Stimulated activated CD8-positive, alpha-beta memory T cell treated with anti-CD3 and anti-CD28 coated beads, Interleukin-4, amount 100 ng/mL, for 4 hours (primary cell): Measurements from ENCODE around the gene LIN28A.

ENCODE experiments used
- DNase-seq, 2 donors: peaks; one replicate each; pipeline ENCODE4 v3.0.0-alpha.2; 2020; ENCODE audit warnings: low read depth in 2 of 2, low spot score in 1 of 2

LIN28A gene

DNA sequence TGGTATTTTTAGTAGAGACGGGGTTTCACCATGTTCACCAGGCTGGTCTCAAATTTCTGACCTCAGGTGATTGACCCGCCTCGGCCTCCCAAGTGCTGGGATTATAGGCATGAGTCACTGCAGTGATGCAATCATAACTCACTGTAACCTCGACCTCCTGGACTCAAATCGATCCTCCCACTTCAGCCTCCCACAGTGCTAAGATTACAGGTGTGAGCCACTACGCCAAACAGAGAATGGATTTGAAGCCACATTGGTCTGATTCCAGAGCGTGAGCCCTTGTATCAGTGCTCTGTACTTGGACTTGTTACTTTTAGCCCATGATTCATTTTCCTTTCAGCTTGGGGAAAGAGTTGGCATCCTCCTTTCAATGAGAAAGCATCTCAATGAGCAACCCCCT lies 23.2 kb upstream of the LIN28A start:
- DNase-seq: no peak

DNA sequence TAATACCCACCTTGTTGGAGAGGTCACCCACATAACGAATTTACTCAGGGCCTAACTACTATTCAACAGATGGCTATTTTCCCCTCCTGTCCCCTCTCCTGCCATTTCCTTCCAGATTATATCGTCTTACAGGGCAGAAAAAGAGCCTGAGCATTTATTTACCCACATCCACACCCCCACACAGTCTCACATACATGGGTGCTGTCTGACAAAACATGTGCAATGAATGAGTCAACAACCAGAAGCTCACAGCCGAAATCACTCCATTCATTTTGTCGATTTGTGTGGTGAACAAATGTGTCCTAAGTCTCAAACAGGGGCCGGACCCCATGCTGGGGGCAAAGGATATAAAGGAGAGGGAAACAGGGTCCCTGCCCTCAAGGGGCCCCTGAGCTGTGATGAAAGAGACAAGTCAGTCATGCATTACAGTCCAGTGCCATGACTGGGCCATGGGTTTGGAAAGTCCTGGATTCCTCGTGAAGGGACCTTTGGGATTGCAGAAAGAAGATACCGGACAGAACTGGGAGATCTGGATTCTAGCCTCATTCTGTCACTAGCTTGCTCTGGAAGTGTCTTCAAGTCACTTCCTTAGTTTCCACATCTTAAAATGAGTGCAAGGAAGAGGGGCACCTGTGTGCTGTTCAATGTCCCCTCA lies 21.7 kb upstream of the LIN28A start:
- no peak for DNase-seq

DNA sequence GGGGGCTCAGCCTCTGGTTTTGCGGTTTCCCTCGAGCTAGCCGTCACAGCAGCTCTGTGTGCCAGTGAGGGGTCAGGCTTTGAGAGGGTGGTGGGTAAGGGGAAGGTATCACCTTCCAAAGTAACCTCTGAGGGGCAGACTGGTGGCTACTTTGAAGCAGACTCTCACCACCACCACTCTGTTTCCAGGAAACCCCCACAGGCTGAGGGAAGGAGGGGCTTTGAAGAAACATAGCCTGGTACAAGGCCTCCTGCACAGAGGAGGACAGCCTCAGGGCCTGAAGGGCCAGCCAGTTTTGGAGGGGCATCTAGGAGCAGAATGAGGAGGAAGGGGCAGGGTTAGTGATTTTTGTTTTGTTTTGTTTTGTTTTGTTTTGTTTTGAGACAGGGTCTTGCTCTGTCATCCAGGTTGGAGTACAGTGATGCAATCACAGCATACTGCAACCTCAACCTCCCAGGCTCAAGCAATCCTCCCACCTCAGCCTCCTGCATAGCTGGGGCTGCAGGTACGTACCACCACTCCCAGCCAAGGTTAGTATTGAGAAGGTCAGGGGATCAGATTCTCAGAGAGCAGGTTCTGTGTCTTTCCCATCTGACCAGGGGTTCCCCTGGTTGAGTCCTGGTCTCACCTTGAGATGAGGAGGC lies 20.9 kb upstream of the LIN28A start:
- no peak for DNase-seq

DNA sequence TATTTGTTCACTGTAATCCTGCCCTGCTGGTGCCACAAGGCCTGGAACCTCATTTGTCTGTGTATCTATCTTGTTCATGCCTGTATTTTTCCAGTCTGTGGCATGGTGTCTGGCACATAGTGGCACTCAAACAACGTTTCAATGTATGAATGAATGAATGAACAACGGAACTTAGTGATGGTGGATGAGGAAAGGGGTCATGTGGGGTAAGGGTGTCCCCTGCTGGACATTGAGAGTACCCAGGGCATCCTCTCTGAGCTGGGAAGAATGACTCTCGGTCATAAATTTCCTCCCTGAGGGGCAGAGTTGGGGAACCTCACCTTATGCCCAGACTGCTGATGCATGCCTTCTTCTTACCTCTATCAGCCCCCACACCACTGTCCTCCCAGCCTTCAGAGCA lies 19.2 kb upstream of the LIN28A start:
- DNase-seq: peak in 1 of 2 donors; percentile 11

DNA sequence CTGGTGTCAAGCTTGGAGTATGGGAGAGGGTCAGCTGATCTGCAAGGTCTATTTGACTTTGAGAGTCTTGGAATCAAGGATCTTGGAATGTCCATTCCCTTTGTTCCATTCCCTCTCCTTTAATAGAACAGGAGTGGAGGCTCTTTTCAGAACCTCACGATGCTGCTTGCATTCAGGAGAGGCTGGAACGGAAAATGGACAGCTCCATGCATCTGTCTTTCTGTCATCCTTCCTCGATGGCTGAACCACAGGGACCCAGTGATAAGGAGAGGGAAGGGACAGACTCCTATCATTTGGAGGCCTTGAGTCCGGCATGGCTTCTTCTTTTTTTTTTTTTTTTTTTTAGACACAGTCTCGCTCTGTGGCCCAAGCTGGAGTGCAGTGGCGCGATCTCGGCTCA lies 14.9 kb upstream of the LIN28A start:
- DNase-seq: no peak

DNA sequence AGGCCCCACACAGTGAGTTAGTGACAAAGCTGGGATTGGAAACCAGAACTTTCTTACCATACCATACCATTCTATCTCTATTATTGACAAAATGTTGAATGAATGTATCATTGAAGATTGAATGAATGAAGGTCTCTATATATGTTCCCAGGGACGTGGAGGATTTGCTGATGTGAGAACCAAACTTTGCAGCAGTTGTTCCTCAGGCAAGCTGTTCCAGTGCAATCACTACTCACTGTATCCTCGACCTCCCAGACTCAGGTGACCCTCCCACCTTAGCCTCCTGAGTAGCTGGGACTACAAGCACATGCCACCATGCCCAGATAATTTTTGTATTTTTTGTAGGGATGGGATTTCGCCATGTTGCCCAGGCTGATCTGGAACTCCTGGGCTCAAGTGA lies 11.6 kb upstream of the LIN28A start:
- DNase-seq: no peak

DNA sequence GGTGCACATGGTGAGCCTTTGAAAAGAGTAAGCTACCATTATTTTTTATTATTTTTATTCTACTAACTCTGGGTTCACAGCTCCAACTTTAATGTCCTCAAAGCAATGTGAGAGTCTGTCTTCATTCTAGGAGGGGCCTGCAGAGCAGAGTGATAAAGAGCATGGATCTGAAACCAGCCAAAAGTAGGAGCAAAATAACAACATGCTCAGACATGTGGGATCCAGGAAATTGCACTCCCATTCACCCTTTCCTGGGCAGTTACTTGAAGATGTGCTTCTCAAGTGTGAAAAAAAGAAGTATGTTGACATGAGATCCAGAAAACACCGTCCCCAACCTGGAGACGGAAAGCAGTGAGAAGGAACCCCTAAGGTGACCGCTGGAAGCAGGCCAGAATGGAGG lies 8.7 kb upstream of the LIN28A start:
- DNase-seq: no peak

DNA sequence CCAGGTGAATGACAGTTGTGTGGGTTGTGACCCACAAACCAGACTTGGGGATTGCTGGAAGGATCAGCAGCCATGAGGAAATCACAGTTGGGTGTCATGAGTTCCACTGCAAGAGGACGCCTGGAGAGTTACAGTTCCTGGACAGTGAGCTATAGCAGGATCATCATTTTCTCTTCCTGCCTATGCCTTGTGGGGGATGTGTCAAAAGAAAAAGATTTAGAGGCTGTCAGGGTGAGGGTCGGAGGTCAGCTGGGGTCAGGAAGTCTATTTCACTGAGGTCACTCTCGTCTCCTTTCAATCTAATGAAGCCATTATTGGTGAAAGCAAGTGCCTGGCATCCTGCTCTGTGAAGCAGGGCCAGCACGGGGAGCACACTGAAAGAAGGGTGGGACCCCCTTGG lies 7.0 kb upstream of the LIN28A start:
- DNase-seq: no peak

DNA sequence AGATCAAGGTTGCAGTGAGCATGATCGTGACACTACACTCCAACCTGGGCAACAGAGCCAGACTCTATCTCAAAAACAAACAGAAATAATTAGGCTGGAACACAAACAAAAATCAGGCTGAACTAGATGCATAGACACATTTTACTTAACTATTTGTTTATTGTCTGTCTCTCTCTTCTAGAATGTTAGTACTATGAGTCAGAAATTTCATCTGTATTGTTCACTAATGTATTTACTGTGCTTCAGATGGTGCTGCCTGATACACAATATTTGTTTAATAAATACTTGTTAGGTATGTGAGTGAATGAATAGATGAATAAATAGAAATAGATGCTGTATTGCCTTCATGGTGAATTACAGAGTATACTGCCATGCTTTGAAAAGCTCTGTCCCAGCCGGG lies 6.0 kb upstream of the LIN28A start:
- no peak for DNase-seq

DNA sequence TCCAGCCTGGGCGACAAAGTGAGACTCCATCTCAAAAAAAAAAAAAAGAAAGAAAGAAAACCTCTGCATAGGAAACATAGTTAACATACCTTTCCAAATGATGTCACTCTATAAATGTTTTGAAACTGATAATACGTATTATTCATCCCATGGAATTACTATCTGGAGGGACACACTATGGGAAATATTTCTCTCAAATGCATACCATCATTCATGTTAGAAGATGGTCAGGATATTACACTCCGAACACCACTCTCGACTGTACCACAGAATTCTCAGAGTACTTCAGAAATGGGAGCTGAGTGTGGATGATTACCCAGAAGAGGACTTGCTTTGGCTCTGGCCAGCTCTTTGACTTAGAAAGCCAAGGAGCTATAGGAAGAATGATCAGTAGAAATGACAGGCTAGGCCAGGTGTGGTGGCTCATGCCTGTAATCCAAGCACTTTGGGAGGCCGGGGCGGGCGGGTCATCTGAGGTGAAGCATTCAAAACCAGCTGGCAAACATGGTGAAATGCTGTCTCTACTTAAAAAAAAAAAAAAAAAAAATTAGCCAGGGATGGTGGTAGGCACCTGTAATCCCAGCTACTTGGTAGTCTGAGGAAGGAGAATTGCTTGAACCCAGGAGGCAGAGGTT lies 5.2 kb upstream of the LIN28A start:
- DNase-seq: no peak

DNA sequence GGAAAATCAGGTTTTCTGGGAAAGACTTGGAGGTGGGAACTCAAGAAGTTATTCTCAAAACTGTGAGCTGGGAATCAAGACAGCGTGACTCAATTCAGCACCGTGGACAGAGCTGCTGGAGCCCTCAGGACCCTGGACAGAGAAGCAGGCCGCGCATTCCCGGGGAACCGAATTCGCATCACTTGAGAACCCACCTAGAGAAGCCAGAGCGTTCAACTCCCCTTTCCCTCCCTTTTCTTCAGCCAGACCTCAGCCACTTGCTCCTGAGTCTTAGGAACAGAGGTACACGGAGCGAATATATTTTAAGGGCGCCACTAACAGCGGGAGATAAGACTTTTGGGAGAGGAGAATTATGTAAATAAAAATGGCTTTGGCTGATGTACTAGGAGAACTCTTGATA lies 2.0 kb upstream of the LIN28A start:
- DNase-seq: peak; percentile 50 to 70

DNA sequence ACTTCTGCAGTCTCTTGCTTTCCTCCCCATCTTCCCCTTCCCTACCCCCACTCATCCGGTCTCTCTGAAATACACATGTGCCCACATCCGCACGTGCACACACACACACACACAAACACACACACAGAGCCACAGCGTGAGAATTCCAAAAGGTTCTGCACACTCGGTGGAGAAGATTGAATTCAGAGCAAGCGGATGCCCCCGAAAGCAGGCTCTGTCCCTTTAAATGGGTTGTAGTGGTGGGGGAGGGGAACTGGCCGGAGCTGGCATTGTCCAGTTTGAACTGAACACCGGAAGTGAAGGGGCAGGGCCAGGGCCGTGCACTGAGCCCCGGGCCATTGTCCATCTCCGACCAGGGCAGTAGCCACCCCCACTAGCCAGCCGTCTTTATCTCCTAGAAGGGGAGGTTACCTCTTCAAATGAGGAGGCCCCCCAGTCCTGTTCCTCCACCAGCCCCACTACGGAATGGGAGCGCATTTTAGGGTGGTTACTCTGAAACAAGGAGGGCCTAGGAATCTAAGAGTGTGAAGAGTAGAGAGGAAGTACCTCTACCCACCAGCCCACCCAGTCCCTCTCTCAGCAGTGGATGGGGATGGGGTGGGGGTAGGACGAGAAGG lies 1.3 kb upstream of the LIN28A start:
- DNase-seq: no peak

DNA sequence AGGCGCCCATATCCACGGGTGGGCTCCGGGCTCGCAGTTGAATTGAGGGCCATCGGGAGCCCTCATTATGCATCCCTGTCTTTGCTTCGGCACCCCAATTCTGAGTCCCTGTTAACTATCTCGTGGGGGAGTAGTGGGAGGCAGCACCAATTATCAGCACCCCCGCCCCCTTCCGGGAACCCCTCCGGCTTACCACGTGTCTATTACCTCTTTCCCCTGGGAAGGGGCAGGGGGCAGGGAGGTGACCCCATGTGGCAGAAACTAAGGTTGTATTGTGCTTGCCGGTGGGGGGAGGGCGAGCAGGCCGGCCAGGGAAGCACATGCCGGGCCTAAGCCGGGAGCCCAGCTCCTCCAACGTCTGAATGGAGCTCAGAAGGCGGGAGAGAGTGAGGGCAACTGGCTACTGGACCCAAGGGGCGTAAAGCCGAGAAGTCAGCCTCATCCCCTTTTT lies 1.0 kb downstream of the LIN28A start:
- no peak for DNase-seq

DNA sequence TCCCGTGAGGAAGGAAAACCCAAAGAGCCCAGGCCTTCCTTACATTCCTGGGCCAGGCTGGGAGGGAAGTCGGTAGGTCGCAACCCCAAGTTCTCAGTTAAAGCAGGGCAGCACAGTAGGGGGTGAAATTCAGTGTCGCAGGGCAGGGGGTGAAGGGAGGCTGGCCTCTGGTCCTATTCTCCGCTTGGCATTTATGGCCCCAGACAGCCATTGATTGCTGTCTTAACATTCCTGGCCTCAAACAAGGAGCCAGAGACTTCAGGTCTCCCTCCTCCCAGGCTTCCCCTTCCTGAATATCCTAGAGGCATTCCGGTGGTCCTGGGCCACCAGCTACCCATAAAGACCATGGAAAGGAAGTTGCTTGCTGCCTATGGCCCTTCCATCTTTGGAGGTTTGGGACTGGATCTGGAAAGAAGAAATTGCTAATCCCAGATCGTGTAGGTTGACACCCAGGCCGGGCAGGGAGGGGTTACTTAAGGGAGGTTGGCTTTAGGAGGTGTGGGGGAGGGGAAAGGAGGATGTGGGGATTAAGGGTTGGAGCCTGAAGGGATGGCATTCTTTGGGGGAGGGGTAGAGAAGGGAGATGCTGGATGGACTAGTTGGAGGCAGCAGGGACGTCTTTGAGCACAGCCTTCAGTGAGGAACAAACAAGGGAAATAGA lies 1.7 kb downstream of the LIN28A start:
- no peak for DNase-seq

DNA sequence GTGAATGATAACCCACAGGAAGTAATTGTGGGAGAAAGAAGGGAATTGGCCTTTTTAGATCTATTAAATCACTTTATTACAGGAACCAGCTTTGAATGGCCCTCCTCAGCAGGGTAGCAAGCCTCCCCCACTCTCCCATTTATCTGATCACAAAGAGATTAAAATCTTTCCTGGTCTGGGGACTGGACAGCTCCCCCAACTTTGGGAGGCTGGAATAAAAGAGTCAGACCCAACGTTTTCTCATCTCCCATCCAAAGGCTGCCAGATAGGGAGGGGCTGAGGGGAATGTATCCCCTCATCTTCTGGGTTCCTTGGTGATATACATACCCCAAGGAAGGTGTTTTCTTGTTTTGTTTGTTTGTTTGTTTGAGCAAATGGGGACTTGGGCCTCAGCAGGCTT lies 2.4 kb downstream of the LIN28A start:
- DNase-seq: no peak

DNA sequence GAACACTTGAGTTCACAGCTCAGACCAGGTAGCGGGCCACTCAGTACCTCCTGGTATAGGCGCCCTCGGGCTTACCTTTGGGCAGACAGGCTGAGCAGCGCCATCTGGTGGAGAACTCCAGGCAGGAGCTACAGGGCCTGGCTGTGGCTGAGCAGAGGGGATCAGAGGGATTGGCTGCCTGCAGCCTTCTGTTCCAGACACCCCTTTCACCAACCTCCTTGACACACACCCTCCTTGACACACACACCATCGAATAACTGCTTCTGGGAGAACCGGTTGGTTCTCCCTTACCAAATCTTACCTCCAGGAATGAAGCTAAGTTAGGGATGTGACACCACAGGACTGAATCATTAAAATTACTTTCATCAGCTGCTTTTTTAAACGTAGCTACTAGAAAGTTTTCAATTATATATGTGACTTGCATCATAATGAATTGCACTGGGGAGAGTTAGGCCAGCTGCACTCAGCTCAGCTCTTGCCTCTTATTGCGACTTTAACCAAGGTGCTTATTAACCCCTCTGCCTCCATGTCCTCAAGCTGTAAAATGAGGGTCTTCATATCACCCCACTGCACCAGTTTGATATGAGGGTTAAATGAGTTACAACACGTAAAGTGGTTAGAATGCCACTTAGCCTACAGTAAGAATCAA lies 6.6 kb downstream of the LIN28A start:
- peak; percentile 61 to 80 for DNase-seq

DNA sequence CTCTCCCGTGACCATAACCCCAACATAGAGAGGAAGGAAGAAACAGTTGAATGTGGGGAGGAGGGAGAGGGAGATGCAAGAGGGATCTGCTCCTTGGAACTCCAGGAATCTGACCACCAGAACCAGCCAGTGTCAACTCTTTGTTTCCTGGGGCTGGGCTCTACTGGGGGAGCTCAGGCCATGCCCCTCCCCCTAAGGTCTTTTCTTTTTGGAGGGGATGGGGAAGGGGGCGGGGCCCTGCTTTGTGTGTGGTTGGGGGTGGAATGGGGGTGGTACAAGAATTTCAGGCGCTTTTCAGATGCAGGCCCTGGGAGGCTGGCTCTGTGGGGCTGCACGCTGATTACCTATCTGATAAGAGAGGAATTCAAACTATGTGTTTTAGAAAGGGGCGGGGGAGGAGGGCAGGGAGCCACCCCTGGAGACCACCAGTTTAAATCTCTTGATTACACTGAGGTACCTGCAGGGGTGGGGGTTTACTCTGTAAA lies 8.3 kb downstream of the LIN28A start:
- no peak for DNase-seq

DNA sequence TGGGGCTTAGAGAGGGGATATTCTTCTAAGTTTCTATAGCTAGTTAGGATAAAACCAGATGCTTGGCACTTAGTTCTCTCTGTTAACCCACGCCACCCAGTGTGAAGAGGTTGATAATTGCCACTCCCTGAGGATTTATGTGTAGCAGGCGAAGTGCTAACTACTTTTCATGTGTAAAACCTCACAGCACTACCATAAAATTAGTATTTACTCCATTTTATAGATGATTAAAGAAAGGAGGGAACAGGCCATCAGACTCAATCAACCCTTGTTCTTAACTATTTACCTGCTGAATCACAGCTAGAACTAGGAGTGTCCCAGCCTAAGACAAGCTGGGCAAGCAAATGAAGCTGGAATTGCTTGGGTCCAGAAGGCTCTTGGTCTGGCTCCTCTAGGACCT lies 8.9 kb downstream of the LIN28A start:
- no peak for DNase-seq

DNA sequence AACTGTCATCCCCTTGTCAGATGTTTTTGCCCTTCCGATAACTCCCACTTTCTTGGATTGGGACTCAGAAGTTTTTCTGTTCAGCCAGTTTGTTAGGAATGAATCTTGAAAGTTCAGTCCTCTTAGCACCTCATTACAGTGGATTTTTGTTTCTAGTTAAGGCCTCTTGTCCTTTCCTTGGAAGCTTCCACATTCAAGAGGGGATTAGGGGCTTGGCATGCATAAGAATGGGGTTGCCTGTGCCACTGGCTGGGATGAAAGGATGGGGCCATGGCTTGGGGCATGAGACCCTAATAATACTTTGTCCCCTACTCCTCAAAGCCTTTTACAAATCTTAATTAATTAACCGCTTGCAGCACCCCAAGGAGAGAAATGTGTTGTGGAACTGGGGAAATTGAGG lies 19.1 kb downstream of the LIN28A start:
- DNase-seq: no peak

DNA sequence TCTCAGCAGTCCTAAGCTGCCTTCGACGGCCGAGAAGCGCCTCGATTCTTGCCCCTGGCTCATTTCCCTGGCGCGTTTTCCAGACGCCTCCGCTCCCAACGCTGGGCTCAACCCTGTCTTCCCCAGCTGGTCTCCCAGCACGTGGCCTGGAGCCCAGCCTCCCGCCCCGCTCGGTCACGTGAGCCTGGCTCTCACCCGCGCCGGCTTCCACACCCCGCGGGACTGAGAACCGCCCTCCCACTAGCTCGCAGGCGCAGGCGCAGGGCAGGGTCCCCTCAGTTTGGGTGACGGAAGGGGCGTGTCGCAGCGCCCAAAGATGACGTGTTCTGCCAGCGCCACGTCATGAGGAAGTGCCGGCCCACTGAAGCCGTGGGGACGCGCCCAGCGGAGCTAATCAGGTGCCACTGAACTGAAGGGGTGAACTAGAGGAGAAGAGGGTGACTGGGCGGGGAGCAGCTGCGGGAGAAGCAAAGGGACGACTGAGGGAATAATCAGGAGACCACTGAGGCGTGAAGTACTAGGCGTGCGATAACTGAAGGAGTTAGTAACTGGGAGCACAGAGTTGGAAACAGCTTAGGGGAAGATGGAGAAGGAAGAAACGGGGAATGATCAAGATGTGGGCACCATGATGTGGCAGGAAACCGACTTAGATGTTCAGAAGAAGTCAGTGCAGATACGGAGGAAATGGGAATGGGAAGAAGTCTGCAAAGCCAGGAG lies 21.5 kb downstream of the LIN28A start, which contains the start of gene DHDDS:
Gene DHDDS (plus strand): TSS at position 343 of the 717 bp plus-strand sequence. CDS start 625 bp downstream, outside the sequence.
- DNase-seq: peak; percentile 96 to 97
